HCT116 (cell line): ENCODE data around the gene TMEM14A. TPM values are rescaled to one million over a fixed set of nuclear protein-coding genes. Genes with fewer than 3 reads are reported as not detected.

Source experiments
- ATAC-seq: fragments of 200-7000 bp; cut with Tn5 transposase; 2 replicates; pipeline ENCODE4 v1.9.1; 2020; ENCODE audit warnings: mild to moderate bottlenecking, moderate library complexity
- BruUV-seq: library from RNA; stranded (reverse); fragments of 400-500 nt; replicated peaks from 2 replicates; lab custom pipeline; 2021; lab: Mats Ljungman, UMichigan
- CTCF ChIA-PET: fragments of 300-600 bp; sonication (Branson Sonifier 250); formaldehyde crosslinking; loops from one replicate; lab custom pipeline; 2021; ENCODE audit warnings: antibody characterized with exemption; lab: Charles Lee
- POLR2A ChIA-PET: fragments of 300-600, 350-600 bp; sonication (Branson Sonifier 250); formaldehyde crosslinking; loops from one replicate; lab custom pipeline; 2021; ENCODE audit warnings: antibody characterized with exemption; lab: Charles Lee
- RAD21 ChIA-PET, 2 experiments: fragments of 300-600 bp; sonication (Branson Sonifier 250); formaldehyde crosslinking; loops; one replicate each; lab custom pipeline; 2023; ENCODE audit warnings: low total read pairs in 2 of 2; ENCODE audit not compliant: uncharacterized antibody in 2 of 2, unreplicated experiment in 2 of 2, low non-redundant PET in 1 of 2; lab: Charles Lee
- DNase-seq: peaks from one replicate; pipeline ENCODE4 v3.0.0-alpha.2; 2010; ENCODE audit warnings: low read depth, low spot score
- H2AFZ ChIP-seq: fragments of 200-600 bp; shearing (Covaris generic), sonication (generic); 2 replicates; pipeline ENCODE4 v1.6.1; 2017; ENCODE audit warnings: low read depth, mixed run types, mixed read lengths, antibody characterized with exemption, low read length; ENCODE audit not compliant: poor library complexity, severe bottlenecking
- H3K27ac ChIP-seq: 2 replicates; pipeline ENCODE4 v1.5.1; 2012; ENCODE audit warnings: low read depth, low read length
- H3K27me3 ChIP-seq: fragments of 200-600 bp; sonication (generic); 2 replicates; pipeline ENCODE4 v1.6.1; 2016; ENCODE audit warnings: mixed run types, low read length, mixed read lengths; ENCODE audit not compliant: insufficient read depth
- H3K36me3 ChIP-seq, 2 experiments: fragments of 200-500 bp in 1 of 2; fragments of 200-600 bp in 1 of 2; sonication (Bioruptor generic) in 1 of 2; sonication (generic) in 1 of 2; 2 replicates each; pipeline versions ENCODE4 v1.5.1 to v1.6.1; 2014 to 2016; ENCODE audit warnings: low read length in 2 of 2, inconsistent platforms in 1 of 2, mixed read lengths in 1 of 2, mixed run types in 1 of 2; ENCODE audit not compliant: insufficient read depth in 2 of 2, control insufficient read depth in 1 of 2
- H3K4me1 ChIP-seq, 2 experiments: fragments of 200-600 bp in 1 of 2; sonication (generic) in 1 of 2; 2 replicates each; pipeline versions ENCODE4 v1.5.1 to v1.6.1; 2012 to 2017; ENCODE audit warnings: low read length in 2 of 2, inconsistent platforms in 1 of 2, mild to moderate bottlenecking in 1 of 2, mixed read lengths in 1 of 2, mixed run types in 1 of 2, moderate library complexity in 1 of 2; ENCODE audit not compliant: insufficient read depth in 2 of 2, control insufficient read depth in 1 of 2
- H3K4me2 ChIP-seq: fragments of 200-600 bp; sonication (generic); 2 replicates; pipeline ENCODE4 v1.6.1; 2017; ENCODE audit warnings: mixed run types, low read length, mixed read lengths
- H3K4me3 ChIP-seq, 2 experiments: fragments of 200-600 bp in 1 of 2; sonication (generic) in 1 of 2; replicated peaks in 1 of 2; 2 replicates each; pipeline ENCODE4 v1.5.1; 2011 to 2016; ENCODE audit warnings: low read length in 2 of 2, control low read depth in 1 of 2, low read depth in 1 of 2, mild to moderate bottlenecking in 1 of 2, mixed read lengths in 1 of 2, mixed run types in 1 of 2
- H3K79me2 ChIP-seq: fragments of 200-600 bp; sonication (generic); 2 replicates; pipeline ENCODE4 v1.6.1; 2017; ENCODE audit warnings: mild to moderate bottlenecking, mixed run types, low read length, moderate library complexity, mixed read lengths; ENCODE audit not compliant: insufficient read depth
- H3K9ac ChIP-seq: fragments of 200-600 bp; sonication (generic); 2 replicates; pipeline ENCODE4 v1.6.1; 2016; ENCODE audit warnings: low read length, mixed read lengths
- H3K9me2 ChIP-seq: fragments of 200-600 bp; sonication (generic), shearing (Covaris generic); 2 replicates; pipeline ENCODE4 v1.6.1; 2017; ENCODE audit warnings: mixed run types, mild to moderate bottlenecking, moderate library complexity; ENCODE audit not compliant: insufficient read depth
- H3K9me3 ChIP-seq, 2 experiments: fragments of 200-500 bp in 1 of 2; fragments of 200-600 bp in 1 of 2; sonication (Bioruptor generic) in 1 of 2; sonication (generic) in 1 of 2; 2 replicates each; pipeline ENCODE4 v1.6.1; 2014 to 2017; ENCODE audit warnings: low read length in 2 of 2, mixed read lengths in 2 of 2, inconsistent platforms in 1 of 2, low read depth in 1 of 2, mild to moderate bottlenecking in 1 of 2, mixed run types in 1 of 2, moderate library complexity in 1 of 2; ENCODE audit not compliant: control insufficient read depth in 1 of 2, insufficient read depth in 1 of 2
- H4K20me1 ChIP-seq: fragments of 200-600 bp; sonication (generic), shearing (Covaris generic); 2 replicates; pipeline ENCODE4 v1.6.1; 2017; ENCODE audit warnings: mixed run types, mild to moderate bottlenecking, moderate library complexity; ENCODE audit not compliant: insufficient read depth
- CBX3 ChIP-seq: IDR thresholded peaks from 2 replicates; pipeline ENCODE4 v1.6.1; 2012; ENCODE audit warnings: low read depth
- CEBPB ChIP-seq: IDR thresholded peaks from 2 replicates; pipeline ENCODE4 v1.6.1; 2012; ENCODE audit warnings: low read depth
- CTCF ChIP-seq, 3 experiments: fragments of 200-600 bp in 1 of 3; sonication (generic) in 1 of 3; IDR thresholded peaks in 2 of 3; conservative IDR thresholded peaks in 1 of 3; 2 replicates each; pipeline ENCODE4 v1.5.1; 2012 to 2017; ENCODE audit warnings: low read depth in 2 of 3, low read length in 2 of 3, antibody characterized with exemption in 1 of 3, borderline replicate concordance in 1 of 3, control low read depth in 1 of 3, mild to moderate bottlenecking in 1 of 3, mixed read lengths in 1 of 3, mixed run types in 1 of 3, moderate library complexity in 1 of 3; ENCODE audit not compliant: insufficient read depth in 1 of 3
- EGR1 ChIP-seq: IDR thresholded peaks from 2 replicates; pipeline ENCODE4 v1.6.1; 2012; ENCODE audit warnings: low read depth
- EZH2phosphoT487 ChIP-seq: fragments of 200-600 bp; IDR thresholded peaks from 2 replicates; pipeline ENCODE4 v1.6.1; 2018; ENCODE audit warnings: antibody characterized with exemption, borderline replicate concordance
- FOSL1 ChIP-seq: IDR thresholded peaks from 2 replicates; pipeline ENCODE4 v1.6.1; 2012; ENCODE audit warnings: low read depth
- MAX ChIP-seq: IDR thresholded peaks from 2 replicates; pipeline ENCODE4 v1.6.1; 2012
- POLR2A ChIP-seq: IDR thresholded peaks from 2 replicates; pipeline ENCODE4 v1.7.0; 2011; ENCODE audit warnings: borderline replicate concordance; ENCODE audit not compliant: insufficient read depth, insufficient read length; ENCODE audit errors: extremely low read depth
- POLR2AphosphoS5 ChIP-seq: IDR thresholded peaks from 2 replicates; pipeline ENCODE4 v1.6.1; 2011; ENCODE audit warnings: mild to moderate bottlenecking, low read depth, low read length, moderate library complexity
- RAD21 ChIP-seq: IDR thresholded peaks from 2 replicates; pipeline ENCODE4 v1.6.1; 2012; ENCODE audit warnings: low read depth, mild to moderate bottlenecking
- REST ChIP-seq: IDR thresholded peaks from 2 replicates; pipeline ENCODE4 v1.6.1; 2012; ENCODE audit warnings: low read depth
- SP1 ChIP-seq: IDR thresholded peaks from 2 replicates; pipeline ENCODE4 v1.6.1; 2012; ENCODE audit warnings: low read depth
- YY1 ChIP-seq: IDR thresholded peaks from 2 replicates; pipeline ENCODE4 v1.6.1; 2011; ENCODE audit warnings: low read length, low read depth, moderate library complexity, mild to moderate bottlenecking; ENCODE audit not compliant: insufficient replicate concordance; ENCODE audit errors: extremely low read depth
- ZFX ChIP-seq: fragments of 450-650 bp; IDR thresholded peaks from 2 replicates; pipeline ENCODE4 v1.6.1; 2017
- intact Hi-C: fragments of 100-400 bp; cut with micrococcal nuclease; formaldehyde crosslinking; loops from 2 replicates; pipeline ENCODE4 v1.10.0; 2022
- total RNA-seq: library from RNA; stranded (reverse); gene quantifications from one replicate; pipeline ENCODE4 v1.2.1, GENCODE V29; 2021; ENCODE audit not compliant: unreplicated experiment
- TF ChIP-seq, protein P1 (sequence below): IDR thresholded peaks from 2 replicates; pipeline ENCODE4 v1.6.1; 2011; ENCODE audit warnings: mild to moderate bottlenecking, low read length, moderate library complexity; ENCODE audit not compliant: insufficient replicate concordance; ENCODE audit errors: extremely low read depth
- TF ChIP-seq, protein P2 (sequence below): IDR thresholded peaks from 2 replicates; pipeline ENCODE4 v1.6.1; 2012

Gene TMEM14A
- total RNA-seq, 1 experiment from 2014 or later: 51.5 TPM

DNA sequence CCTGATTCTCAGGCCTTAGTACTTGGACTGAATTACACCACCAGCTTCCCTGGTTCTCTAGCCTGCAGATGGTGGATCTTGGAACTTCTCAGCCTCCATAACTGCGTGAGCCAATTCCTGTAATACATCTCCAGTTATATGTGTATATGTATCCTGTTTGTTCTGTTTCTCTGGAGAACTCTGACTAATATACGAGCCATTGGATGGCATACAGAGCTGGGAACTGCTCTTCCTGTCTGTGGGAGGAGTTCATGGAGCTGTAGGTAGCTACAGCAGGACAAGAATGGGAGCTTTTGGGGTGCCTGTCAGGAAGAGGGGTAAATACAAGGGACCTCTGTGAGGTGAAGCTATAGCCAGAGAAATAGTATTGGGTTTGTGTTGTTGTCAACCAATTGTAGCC is 41.2 kb downstream of the TMEM14A start:
- TF ChIP-seq POLR2AphosphoS5 (no peak), CBX3 (no peak), FOSL1 (no peak), ZFX (no peak), MAX (no peak), EGR1 (no peak), CTCF (IDR thresholded peaks at IDR 0.05 in 2 of 3, conservative IDR thresholded peaks at IDR 0.05 in 1 of 3; ENCODE audit: borderline replicate concordance in 1 of 3, insufficient read depth in 1 of 3, low read depth in 2 of 3, low read length in 2 of 3) (no peak), SP1 (no peak), EZH2phosphoT487 (no peak), YY1 (no peak), RAD21 (no peak), POLR2A (no peak), REST (no peak), CEBPB (no peak)
- TF ChIP-seq, protein P1, sequence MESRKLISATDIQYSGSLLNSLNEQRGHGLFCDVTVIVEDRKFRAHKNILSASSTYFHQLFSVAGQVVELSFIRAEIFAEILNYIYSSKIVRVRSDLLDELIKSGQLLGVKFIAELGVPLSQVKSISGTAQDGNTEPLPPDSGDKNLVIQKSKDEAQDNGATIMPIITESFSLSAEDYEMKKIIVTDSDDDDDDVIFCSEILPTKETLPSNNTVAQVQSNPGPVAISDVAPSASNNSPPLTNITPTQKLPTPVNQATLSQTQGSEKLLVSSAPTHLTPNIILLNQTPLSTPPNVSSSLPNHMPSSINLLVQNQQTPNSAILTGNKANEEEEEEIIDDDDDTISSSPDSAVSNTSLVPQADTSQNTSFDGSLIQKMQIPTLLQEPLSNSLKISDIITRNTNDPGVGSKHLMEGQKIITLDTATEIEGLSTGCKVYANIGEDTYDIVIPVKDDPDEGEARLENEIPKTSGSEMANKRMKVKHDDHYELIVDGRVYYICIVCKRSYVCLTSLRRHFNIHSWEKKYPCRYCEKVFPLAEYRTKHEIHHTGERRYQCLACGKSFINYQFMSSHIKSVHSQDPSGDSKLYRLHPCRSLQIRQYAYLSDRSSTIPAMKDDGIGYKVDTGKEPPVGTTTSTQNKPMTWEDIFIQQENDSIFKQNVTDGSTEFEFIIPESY: no peak
- TF ChIP-seq, protein P2, sequence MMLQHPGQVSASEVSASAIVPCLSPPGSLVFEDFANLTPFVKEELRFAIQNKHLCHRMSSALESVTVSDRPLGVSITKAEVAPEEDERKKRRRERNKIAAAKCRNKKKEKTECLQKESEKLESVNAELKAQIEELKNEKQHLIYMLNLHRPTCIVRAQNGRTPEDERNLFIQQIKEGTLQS: no peak
- no peak for ATAC-seq
- POLR2A ChIA-PET: no interaction called here
- H3K27me3 ChIP-seq: no peaks in the 10 kb centered on the region
- no TSS peak for BruUV-seq
- no peaks in the 10 kb centered on the region for H3K9me3 ChIP-seq
- H3K9ac ChIP-seq: no peak overlapping the region
- H3K27ac ChIP-seq: no peak overlapping the region
- no peak overlapping the region for H3K4me2 ChIP-seq
- no peaks in the 10 kb centered on the region for H3K36me3 ChIP-seq
- DNase-seq: no peak
- H3K9me2 ChIP-seq: no peaks in the 10 kb centered on the region
- CTCF ChIA-PET: no interaction called here
- no peaks in the 10 kb centered on the region for H3K79me2 ChIP-seq
- no peaks in the 10 kb centered on the region for H4K20me1 ChIP-seq
- RAD21 ChIA-PET: no interaction called here
- intact Hi-C loops: no loop called here
- H2AFZ ChIP-seq: no peak overlapping the region
- H3K4me3 ChIP-seq: no peak overlapping the region
- no peaks in the 10 kb centered on the region for H3K4me1 ChIP-seq
